ENCODE results near the gene E2F6.

- TF ChIP-seq CTCF (IDR thresholded peaks at IDR 0.05; ENCODE audit: insufficient read depth, low read depth, low read length) (no peak), EZH2 (IDR thresholded peaks at IDR 0.05; ENCODE audit: insufficient read depth, low read length) (no peak)
These were observed 59.5 kb downstream of the E2F6 start for GRCh38 chr2:11406267-11406957.

All from astrocyte (in vitro differentiated cells and primary cell).